ENCODE data around the gene BSND.

Gene BSND

GRCh38 chr1:54995835-54996234, 2.9 kb upstream of the BSND start:
- Histone ChIP-seq H3K4me3 (ENCODE audit: low read length) (no peak overlapping the region), H3K9me3 (ENCODE audit: control insufficient read depth, low read depth, low read length) (no peaks in the 10 kb centered on the region), H3K4me1 (ENCODE audit: control insufficient read depth, low read depth, low read length) (peaks cover 25% of the 10 kb centered on the region), H3K27me3 (ENCODE audit: control insufficient read depth, insufficient read depth, low read length) (peaks cover 45% of the 10 kb centered on the region), H3K27ac (ENCODE audit: low read length) (no peak overlapping the region), H3K36me3 (ENCODE audit: control insufficient read depth, low read depth, low read length) (no peaks in the 10 kb centered on the region), H3K9ac (ENCODE audit: low read length) (no peak overlapping the region)

GRCh38 chr1:54996359-54996868, 2.3 kb upstream of the BSND start:
- Histone ChIP-seq H3K4me1 (ENCODE audit: control insufficient read depth, low read depth, low read length) (peaks cover 25% of the 10 kb centered on the region), H3K27me3 (ENCODE audit: control insufficient read depth, insufficient read depth, low read length) (peaks cover 50% of the 10 kb centered on the region), H3K9ac (ENCODE audit: low read length) (no peak overlapping the region), H3K36me3 (ENCODE audit: control insufficient read depth, low read depth, low read length) (no peaks in the 10 kb centered on the region), H3K27ac (ENCODE audit: low read length) (no peak overlapping the region), H3K9me3 (ENCODE audit: control insufficient read depth, low read depth, low read length) (no peaks in the 10 kb centered on the region), H3K4me3 (ENCODE audit: low read length) (peak overlapping the region; percentile 64)

GRCh38 chr1:54996869-54997710, 1.6 kb upstream of the BSND start:
- H3K27me3 ChIP-seq (ENCODE audit: control insufficient read depth, insufficient read depth, low read length), result peaks cover 57% of the 10 kb centered on the region

GRCh38 chr1:54997711-54997986, 1.1 kb upstream of the BSND start:
- H3K4me1 ChIP-seq (ENCODE audit: control insufficient read depth, low read depth, low read length), result peaks cover 25% of the 10 kb centered on the region
- no peak overlapping the region for H3K9ac ChIP-seq (ENCODE audit: low read length)
- no peaks in the 10 kb centered on the region for H3K9me3 ChIP-seq (ENCODE audit: control insufficient read depth, low read depth, low read length)
- H3K4me3 ChIP-seq (ENCODE audit: low read length), result peak overlapping the region; percentile 64
- H3K36me3 ChIP-seq (ENCODE audit: control insufficient read depth, low read depth, low read length), result no peaks in the 10 kb centered on the region
- no peak overlapping the region for H3K27ac ChIP-seq (ENCODE audit: low read length)
- H3K27me3 ChIP-seq (ENCODE audit: control insufficient read depth, insufficient read depth, low read length), result peaks cover 60% of the 10 kb centered on the region

More at GRCh38 chr1:54996869-54997710, 1.6 kb upstream of the BSND start:
- peaks cover 25% of the 10 kb centered on the region for H3K4me1 ChIP-seq (ENCODE audit: control insufficient read depth, low read depth, low read length)
- H3K9me3 ChIP-seq (ENCODE audit: control insufficient read depth, low read depth, low read length), result no peaks in the 10 kb centered on the region
- peak overlapping the region; percentile 64 for H3K4me3 ChIP-seq (ENCODE audit: low read length)
- H3K36me3 ChIP-seq (ENCODE audit: control insufficient read depth, low read depth, low read length), result no peaks in the 10 kb centered on the region
- no peak overlapping the region for H3K27ac ChIP-seq (ENCODE audit: low read length)
- no peak overlapping the region for H3K9ac ChIP-seq (ENCODE audit: low read length)

DNA sequence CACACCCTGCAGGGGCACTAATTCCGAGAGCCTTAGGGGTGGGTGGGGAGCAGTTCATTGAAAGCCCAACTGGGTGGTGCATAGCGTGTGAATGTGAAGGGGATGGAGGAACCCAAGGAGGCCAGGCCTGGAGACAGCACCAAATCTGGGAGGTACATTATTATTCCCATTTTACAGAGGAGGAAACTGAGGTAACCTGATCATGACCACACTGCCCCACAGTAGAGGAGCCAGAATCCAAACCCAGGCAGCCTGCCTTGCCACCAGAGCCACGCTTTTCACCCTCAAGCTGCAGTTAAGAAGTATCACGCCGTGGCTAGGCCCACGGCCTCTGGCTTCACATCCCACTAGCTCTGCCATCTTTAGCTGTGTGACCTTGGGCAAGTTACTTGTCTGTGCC, 633 bp upstream of the BSND start:
- no peak overlapping the region for H3K27ac ChIP-seq (ENCODE audit: low read length)
- H3K9me3 ChIP-seq (ENCODE audit: control insufficient read depth, low read depth, low read length), result no peaks in the 10 kb centered on the region
- no peak overlapping the region for H3K9ac ChIP-seq (ENCODE audit: low read length)
- no peaks in the 10 kb centered on the region for H3K36me3 ChIP-seq (ENCODE audit: control insufficient read depth, low read depth, low read length)
- H3K4me1 ChIP-seq (ENCODE audit: control insufficient read depth, low read depth, low read length), result peaks cover 25% of the 10 kb centered on the region
- peaks cover 60% of the 10 kb centered on the region for H3K27me3 ChIP-seq (ENCODE audit: control insufficient read depth, insufficient read depth, low read length)
- H3K4me3 ChIP-seq (ENCODE audit: low read length), result no peak overlapping the region

- no peak overlapping the region for H3K4me3 ChIP-seq (ENCODE audit: low read length)
- H3K36me3 ChIP-seq (ENCODE audit: control insufficient read depth, low read depth, low read length), result no peaks in the 10 kb centered on the region
- H3K9ac ChIP-seq (ENCODE audit: low read length), result no peak overlapping the region
- H3K27me3 ChIP-seq (ENCODE audit: control insufficient read depth, insufficient read depth, low read length), result peaks cover 60% of the 10 kb centered on the region
- H3K4me1 ChIP-seq (ENCODE audit: control insufficient read depth, low read depth, low read length), result peaks cover 14% of the 10 kb centered on the region
- H3K9me3 ChIP-seq (ENCODE audit: control insufficient read depth, low read depth, low read length), result no peaks in the 10 kb centered on the region
- H3K27ac ChIP-seq (ENCODE audit: low read length), result no peak overlapping the region
Observed at GRCh38 chr1:55000110-55001085, 1.7 kb downstream of the BSND start.

DNA sequence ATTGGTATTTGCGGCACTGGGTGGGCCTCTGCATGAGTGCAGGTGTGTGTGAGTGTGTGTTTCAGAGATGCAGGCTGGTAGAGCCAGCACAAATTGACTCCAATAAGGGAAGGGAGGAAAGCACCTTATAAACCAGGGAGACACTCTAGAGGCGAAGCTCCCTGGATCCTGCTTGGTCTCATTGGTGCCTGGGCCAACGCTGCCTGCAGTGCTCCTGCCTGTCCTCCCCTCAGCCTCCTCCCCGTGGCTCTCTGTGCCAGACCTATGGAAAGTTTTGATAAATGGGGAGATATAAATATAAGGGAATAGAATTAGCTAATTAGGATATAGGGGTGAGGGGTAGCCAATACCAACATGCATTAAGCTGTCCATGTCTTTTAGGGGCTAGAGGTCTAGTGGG, 2.6 kb downstream of the BSND start:
- H3K9me3 ChIP-seq (ENCODE audit: control insufficient read depth, low read depth, low read length), result no peaks in the 10 kb centered on the region
- H3K27me3 ChIP-seq (ENCODE audit: control insufficient read depth, insufficient read depth, low read length), result peaks cover 60% of the 10 kb centered on the region
- H3K27ac ChIP-seq (ENCODE audit: low read length), result no peak overlapping the region
- no peak overlapping the region for H3K4me3 ChIP-seq (ENCODE audit: low read length)
- no peak overlapping the region for H3K9ac ChIP-seq (ENCODE audit: low read length)
- no peaks in the 10 kb centered on the region for H3K36me3 ChIP-seq (ENCODE audit: control insufficient read depth, low read depth, low read length)
- H3K4me1 ChIP-seq (ENCODE audit: control insufficient read depth, low read depth, low read length), result peaks cover 14% of the 10 kb centered on the region

- no peak overlapping the region for H3K27ac ChIP-seq (ENCODE audit: low read length)
- no peak overlapping the region for H3K4me3 ChIP-seq (ENCODE audit: low read length)
- H3K27me3 ChIP-seq (ENCODE audit: control insufficient read depth, insufficient read depth, low read length), result peaks cover 46% of the 10 kb centered on the region
- no peaks in the 10 kb centered on the region for H3K36me3 ChIP-seq (ENCODE audit: control insufficient read depth, low read depth, low read length)
- H3K4me1 ChIP-seq (ENCODE audit: control insufficient read depth, low read depth, low read length), result peaks cover 8% of the 10 kb centered on the region
- no peaks in the 10 kb centered on the region for H3K9me3 ChIP-seq (ENCODE audit: control insufficient read depth, low read depth, low read length)
- no peak overlapping the region for H3K9ac ChIP-seq (ENCODE audit: low read length)
Observed at GRCh38 chr1:55002686-55003085, 4.0 kb downstream of the BSND start.

GRCh38 chr1:55005351-55006140, 6.8 kb downstream of the BSND start:
- Histone ChIP-seq H3K27me3 (ENCODE audit: control insufficient read depth, insufficient read depth, low read length) (peaks cover 17% of the 10 kb centered on the region), H3K4me1 (ENCODE audit: control insufficient read depth, low read depth, low read length) (peaks cover 5% of the 10 kb centered on the region), H3K9me3 (ENCODE audit: control insufficient read depth, low read depth, low read length) (no peaks in the 10 kb centered on the region), H3K27ac (ENCODE audit: low read length) (no peak overlapping the region), H3K9ac (ENCODE audit: low read length) (no peak overlapping the region), H3K36me3 (ENCODE audit: control insufficient read depth, low read depth, low read length) (no peaks in the 10 kb centered on the region), H3K4me3 (ENCODE audit: low read length) (no peak overlapping the region)

DNA sequence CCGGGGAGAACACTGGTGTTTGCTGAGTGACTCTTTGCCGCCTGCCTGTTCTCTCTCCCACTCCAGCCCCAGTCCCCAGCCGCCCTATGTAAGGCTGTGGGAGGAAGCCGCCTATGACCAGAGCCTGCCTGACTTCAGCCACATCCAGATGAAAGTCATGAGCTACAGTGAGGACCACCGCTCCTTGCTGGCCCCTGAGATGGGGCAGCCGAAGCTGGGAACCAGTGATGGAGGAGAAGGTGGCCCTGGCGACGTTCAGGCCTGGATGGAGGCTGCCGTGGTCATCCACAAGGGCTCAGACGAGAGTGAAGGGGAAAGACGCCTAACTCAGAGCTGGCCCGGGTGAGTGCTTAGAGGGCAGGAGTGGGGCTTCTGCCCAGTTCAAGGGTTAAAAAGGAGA, 8.2 kb downstream of the BSND start:
- Histone ChIP-seq H3K27me3 (ENCODE audit: control insufficient read depth, insufficient read depth, low read length) (peaks cover 4% of the 10 kb centered on the region), H3K9ac (ENCODE audit: low read length) (no peak overlapping the region), H3K4me1 (ENCODE audit: control insufficient read depth, low read depth, low read length) (peaks cover 6% of the 10 kb centered on the region), H3K9me3 (ENCODE audit: control insufficient read depth, low read depth, low read length) (no peaks in the 10 kb centered on the region), H3K36me3 (ENCODE audit: control insufficient read depth, low read depth, low read length) (no peaks in the 10 kb centered on the region), H3K27ac (ENCODE audit: low read length) (no peak overlapping the region), H3K4me3 (ENCODE audit: low read length) (no peak overlapping the region)

DNA sequence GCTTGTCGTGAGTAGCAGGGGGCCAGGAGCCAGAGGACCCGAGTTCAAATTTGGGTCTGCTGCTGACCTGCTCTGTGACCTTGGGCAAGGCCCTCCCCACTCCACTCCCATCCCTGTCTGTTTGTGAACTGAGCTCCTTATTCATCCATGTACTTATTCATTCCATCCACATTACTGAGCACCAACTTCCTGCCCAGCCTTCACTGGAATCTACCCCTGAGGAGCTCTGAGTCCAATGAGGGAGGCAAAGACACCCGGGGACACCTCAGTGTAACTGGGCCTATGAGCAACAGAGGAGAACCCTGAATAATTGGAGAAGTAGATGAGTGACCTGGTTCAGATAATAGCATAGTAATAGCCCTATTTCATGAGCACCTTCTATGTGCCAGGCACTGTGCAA, 8.9 kb downstream of the BSND start:
- Histone ChIP-seq H3K9ac (ENCODE audit: low read length) (no peak overlapping the region), H3K4me1 (ENCODE audit: control insufficient read depth, low read depth, low read length) (peaks cover 6% of the 10 kb centered on the region), H3K4me3 (ENCODE audit: low read length) (no peak overlapping the region), H3K36me3 (ENCODE audit: control insufficient read depth, low read depth, low read length) (no peaks in the 10 kb centered on the region), H3K9me3 (ENCODE audit: control insufficient read depth, low read depth, low read length) (no peaks in the 10 kb centered on the region), H3K27ac (ENCODE audit: low read length) (no peak overlapping the region), H3K27me3 (ENCODE audit: control insufficient read depth, insufficient read depth, low read length) (no peaks in the 10 kb centered on the region)

Measured in iPS-18a (cell line).